ENCODE data around the gene AURKAIP1. TPM values are rescaled to one million over a fixed set of nuclear protein-coding genes. Genes with fewer than 3 reads are reported as not detected.
"Not testable (repeated sequence)": the region's sequence is repeated elsewhere in the genome, so short reads cannot be mapped to it uniquely, and the experiment has no call there.

AURKAIP1 gene
- total RNA-seq, 2 experiments from 2014 or later, result 121 to 122 TPM

DNA sequence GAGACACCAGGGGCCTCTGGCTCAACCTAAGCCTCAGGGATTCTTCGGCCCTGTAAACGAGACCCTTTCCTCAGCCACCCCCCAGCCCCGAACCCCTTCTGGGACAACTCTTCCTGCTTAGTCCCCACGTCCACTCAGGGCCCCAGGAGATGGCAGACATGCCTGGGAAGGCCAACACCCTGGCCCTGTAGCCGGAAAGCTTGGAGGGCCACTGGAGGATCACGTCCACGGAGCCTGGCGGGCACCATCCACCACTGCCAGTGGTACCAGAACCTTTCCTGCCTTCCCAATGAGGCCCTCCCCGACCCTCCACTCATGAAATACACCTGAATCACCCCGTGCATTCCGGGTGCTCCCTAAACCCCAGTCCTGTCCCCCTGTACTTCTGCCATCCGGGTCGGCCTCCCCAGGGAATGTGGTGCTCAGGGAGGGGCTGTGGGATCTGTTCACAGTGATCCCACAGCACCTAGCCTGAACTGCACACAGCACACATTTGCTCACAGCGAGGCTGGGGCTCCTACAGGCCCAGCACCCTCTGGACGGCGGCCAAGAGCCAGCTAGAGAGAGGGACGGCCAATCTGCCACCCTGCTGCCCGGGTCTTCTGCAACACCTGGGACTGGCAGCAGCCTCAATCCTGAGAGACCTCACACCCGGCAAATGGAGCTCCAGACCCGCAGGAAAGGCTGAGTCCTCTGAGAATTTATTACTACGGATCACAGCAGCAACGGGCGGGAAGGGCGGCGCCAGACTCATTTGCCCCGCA lies 1.8 kb downstream of the AURKAIP1 start:
- DNase-seq, result no peak
- Mint-ChIP-seq H3K36me3 (ENCODE audit: low read depth) (peaks cover 11% of the 10 kb centered on the region), H3K27me3 (no peaks in the 10 kb centered on the region), H3K9me3 (no peaks in the 10 kb centered on the region), H3K4me3 (peak overlapping the region; percentile 90), H3K27ac (peak overlapping the region; percentile 68), H3K4me1 (peaks cover 50% of the 10 kb centered on the region)
- ChIA-PET CTCF (interaction anchor here (1.0 to 2.8 kb wide), 8 partner anchors 13 to 314 kb away, joined by 3 to 28 read pairs (median 4); partner anchors contain the start of gene DVL1), POLR2A (interaction anchor here (1.2 to 3.7 kb wide), 6 partner anchors 20 to 68 kb away, joined by 5 to 51 read pairs (median 6); partner anchors contain the start of genes ACAP3 and CCNL2)

DNA sequence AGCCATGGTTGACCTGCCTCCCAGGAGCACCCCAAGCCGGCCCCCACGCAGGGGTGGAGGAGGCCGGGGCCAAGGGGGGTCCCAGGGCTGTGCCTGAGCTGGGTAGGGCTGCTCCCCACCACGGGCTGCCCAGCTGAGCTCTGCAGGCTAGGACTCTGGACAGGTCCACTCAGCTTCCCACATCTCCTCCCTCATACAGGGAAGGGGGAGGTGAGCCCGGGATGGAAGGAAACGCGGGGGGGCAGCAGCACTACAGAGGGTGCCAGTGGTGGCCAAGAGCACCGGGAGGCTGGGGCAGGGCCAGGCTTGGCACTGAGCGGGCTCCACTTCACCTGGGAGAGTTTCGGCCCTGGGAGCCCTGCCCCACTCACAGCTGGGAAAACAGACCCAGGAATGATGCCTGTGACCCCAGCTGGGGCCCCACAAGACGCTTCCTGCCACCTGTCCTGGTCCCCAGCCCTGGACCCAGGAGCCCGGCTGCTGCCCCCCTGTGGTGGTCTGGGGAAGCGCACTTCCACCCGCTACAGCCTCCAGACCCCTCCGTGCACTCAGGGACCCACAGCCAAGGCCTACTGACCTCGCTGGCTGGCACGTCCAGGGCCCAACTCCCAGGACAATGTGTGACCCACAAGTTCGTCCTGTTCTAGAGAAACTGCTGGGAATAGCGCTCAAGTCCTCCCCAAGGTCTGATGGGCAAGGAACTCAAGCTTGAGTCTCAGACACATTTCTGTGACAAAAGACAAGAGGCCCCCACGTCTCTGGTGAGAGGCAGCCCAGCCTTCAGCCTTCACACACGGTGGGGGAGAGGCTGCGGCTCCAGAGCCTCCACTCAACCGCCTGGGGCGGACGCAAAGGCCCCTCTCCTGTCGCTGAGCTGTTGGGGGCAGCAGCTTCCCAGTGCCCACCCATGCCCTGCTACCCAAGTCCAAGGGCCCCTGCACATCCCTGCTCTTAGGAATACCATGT lies 3.0 kb downstream of the AURKAIP1 start:
- Mint-ChIP-seq H3K4me1 (peaks cover 50% of the 10 kb centered on the region), H3K36me3 (ENCODE audit: low read depth) (peaks cover 11% of the 10 kb centered on the region), H3K27me3 (no peaks in the 10 kb centered on the region), H3K9me3 (no peaks in the 10 kb centered on the region), H3K27ac (peak overlapping the region; percentile 58), H3K4me3 (peak overlapping the region; percentile 52)
- peak; percentile 83 for DNase-seq
- CTCF ChIA-PET, result interaction anchor here (0.6 to 2.8 kb wide), 17 partner anchors 13 to 339 kb away, joined by 3 to 28 read pairs (median 4); partner anchors contain the start of genes CCNL2 and DVL1
- POLR2A ChIA-PET, result interaction anchor here (0.9 to 2.3 kb wide), 11 partner anchors 13 to 624 kb away, joined by 3 to 14 read pairs (median 5); partner anchors contain the start of genes CCNL2, MRPL20 and MXRA8

DNA sequence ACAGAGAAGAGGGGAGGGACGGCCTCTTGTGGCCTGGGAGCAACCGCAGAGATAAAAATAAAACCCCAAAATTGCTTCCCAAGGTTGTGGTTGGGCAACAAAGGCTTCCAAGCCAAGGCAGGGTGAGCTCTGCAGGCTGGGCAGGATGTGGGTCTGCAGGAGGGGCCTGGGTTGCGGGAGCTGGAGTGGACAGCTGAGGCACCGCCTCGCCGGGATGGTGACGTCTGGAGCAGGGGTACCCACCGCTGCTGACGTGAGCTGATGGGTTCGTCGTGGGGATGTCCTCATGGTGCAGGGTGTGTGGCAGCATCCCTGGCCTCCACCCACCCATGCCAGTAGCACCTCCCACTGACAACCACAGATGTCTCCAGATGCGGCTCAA lies 3.7 kb downstream of the AURKAIP1 start:
- CTCF ChIA-PET, result interaction anchor here (0.6 to 2.8 kb wide), 14 partner anchors 12 to 338 kb away, joined by 3 to 28 read pairs (median 4); partner anchors contain the start of genes CCNL2 and DVL1
- Mint-ChIP-seq H3K27ac (peak overlapping the region; percentile 58), H3K4me1 (peaks cover 48% of the 10 kb centered on the region), H3K4me3 (peak overlapping the region; percentile 27), H3K27me3 (no peaks in the 10 kb centered on the region), H3K9me3 (no peaks in the 10 kb centered on the region), H3K36me3 (ENCODE audit: low read depth) (peaks cover 11% of the 10 kb centered on the region)
- peak; percentile 83 for DNase-seq
- POLR2A ChIA-PET, result interaction anchor here (0.7 to 2.3 kb wide), 10 partner anchors 12 to 625 kb away, joined by 3 to 14 read pairs (median 5); partner anchors contain the start of genes CCNL2, MRPL20 and MXRA8

DNA sequence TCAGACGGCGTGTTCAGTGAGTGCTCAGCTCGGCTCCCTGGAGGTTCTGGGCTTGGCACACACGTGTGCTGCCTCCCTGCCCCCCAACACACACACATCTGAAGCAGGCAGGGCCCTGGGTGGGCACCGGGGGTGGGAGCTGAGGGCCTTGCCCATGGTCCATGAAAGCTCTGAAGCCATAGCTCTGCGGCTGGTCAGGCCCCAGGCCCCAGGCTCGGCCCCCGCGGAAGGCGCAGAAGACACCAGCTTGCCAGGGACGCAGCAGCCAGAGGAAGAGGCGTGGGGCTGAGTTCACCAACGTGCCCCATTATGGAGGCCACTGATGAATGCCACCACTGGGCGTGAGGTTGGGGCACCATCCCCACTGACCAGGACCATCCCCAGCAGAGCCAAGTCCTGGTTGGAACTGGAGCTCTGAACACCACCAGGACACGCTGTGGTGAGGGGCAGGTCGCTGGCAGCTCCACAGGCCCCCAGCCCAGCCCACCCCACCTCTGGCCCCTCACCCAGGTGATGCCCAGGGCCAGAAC lies 4.2 kb downstream of the AURKAIP1 start:
- no peak overlapping the region for H3K27ac Mint-ChIP-seq
- no peak for DNase-seq
- H3K36me3 Mint-ChIP-seq (ENCODE audit: low read depth), result peaks cover 11% of the 10 kb centered on the region
- no peak overlapping the region for H3K4me3 Mint-ChIP-seq
- H3K27me3 Mint-ChIP-seq, result no peaks in the 10 kb centered on the region
- no peaks in the 10 kb centered on the region for H3K9me3 Mint-ChIP-seq
- ChIA-PET POLR2A (interaction anchor here (0.7 to 2.3 kb wide), 5 partner anchors 12 to 55 kb away, joined by 3 to 14 read pairs (median 9); partner anchors contain the start of genes CCNL2 and MXRA8), CTCF (interaction anchor here (1.3 to 2.8 kb wide), 6 partner anchors 18 to 338 kb away, joined by 3 to 28 read pairs (median 11); partner anchors contain the start of genes CCNL2 and DVL1)
- H3K4me1 Mint-ChIP-seq, result peaks cover 44% of the 10 kb centered on the region

DNA sequence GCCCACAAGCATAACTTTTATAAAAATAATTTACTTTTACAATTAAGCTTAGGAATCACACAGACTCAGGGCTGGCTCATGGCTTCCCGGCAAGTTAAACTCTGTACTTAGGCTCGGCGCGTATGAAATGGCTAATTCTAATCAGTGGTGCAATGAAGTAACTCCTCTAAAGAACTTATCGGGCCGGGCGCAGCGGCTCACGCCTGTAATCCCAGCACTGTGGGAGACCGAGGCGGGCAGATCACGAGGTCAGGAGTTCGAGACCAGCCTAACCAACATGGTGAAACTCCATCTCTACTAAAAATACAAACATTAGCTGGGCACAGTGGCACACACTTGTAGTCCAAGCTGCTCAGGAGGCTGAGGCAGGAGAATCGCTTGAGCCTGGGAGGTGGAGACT lies 4.9 kb downstream of the AURKAIP1 start:
- not testable (repeated sequence) for DNase-seq; H3K27me3 Mint-ChIP-seq; H3K36me3 Mint-ChIP-seq (ENCODE audit: low read depth); H3K9me3 Mint-ChIP-seq; H3K27ac Mint-ChIP-seq; H3K4me3 Mint-ChIP-seq
- ChIA-PET POLR2A (interaction anchor here (2.0 kb wide), 1 partner anchor 11 kb away, joined by 9 read pairs; the partner anchor contains the start of gene MXRA8), CTCF (interaction anchor here (1.8 to 2.8 kb wide), 3 partner anchors 17 to 65 kb away, joined by 9 to 28 read pairs (median 13); partner anchors contain the start of gene DVL1)
- peaks cover 41% of the 10 kb centered on the region for H3K4me1 Mint-ChIP-seq

DNA sequence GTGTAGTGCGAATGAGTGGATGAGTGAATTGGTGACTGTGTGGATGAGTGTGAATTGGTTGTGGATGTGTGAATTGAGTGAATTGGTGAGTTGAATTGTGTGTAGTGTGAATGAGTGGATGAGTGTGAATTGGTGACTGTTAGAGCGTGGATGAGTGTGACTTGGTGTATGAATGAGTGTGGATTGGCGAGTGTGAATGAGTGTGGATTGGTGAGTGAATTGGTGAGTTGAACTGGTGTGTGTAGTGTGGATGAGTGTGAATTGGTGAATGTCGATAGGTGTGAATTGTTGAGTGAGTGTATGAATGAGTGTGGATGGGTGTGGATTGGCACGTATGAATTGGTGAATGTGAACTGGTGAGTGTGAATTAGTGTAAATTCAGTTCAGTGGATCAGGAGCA lies 7.7 kb downstream of the AURKAIP1 start:
- H3K4me1 Mint-ChIP-seq, result peaks cover 20% of the 10 kb centered on the region
- H3K36me3 Mint-ChIP-seq (ENCODE audit: low read depth), result no peaks in the 10 kb centered on the region
- H3K27me3 Mint-ChIP-seq, result no peaks in the 10 kb centered on the region
- H3K9me3 Mint-ChIP-seq, result no peaks in the 10 kb centered on the region
- H3K27ac Mint-ChIP-seq, result no peak overlapping the region
- DNase-seq, result no peak
- POLR2A ChIA-PET, result no interaction called here
- CTCF ChIA-PET, result no interaction called here
- H3K4me3 Mint-ChIP-seq, result no peak overlapping the region

DNA sequence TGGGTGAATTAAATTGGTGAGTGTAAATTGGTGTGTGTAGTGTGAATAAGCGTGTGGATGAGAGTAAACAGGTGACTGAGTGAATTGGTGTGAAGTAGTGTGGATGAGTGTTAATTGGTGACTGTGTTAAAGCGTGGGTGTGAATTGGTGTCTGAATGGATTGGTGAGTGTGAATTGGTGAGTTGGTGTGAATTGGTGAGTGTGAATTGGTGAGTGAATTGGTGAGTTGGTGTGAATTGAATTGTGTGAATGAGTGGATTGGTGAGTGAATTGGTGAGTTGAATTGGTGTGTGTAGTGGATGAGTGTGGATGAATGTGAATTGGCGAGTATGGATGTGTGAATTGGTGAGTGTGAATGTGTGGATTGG lies 8.3 kb downstream of the AURKAIP1 start:
- H3K9me3 Mint-ChIP-seq, result no peaks in the 10 kb centered on the region
- H3K27me3 Mint-ChIP-seq, result peaks cover 4% of the 10 kb centered on the region
- H3K36me3 Mint-ChIP-seq (ENCODE audit: low read depth), result no peaks in the 10 kb centered on the region
- peaks cover 15% of the 10 kb centered on the region for H3K4me1 Mint-ChIP-seq
- no peak overlapping the region for H3K27ac Mint-ChIP-seq
- no peak overlapping the region for H3K4me3 Mint-ChIP-seq
- CTCF ChIA-PET, result no interaction called here
- POLR2A ChIA-PET, result no interaction called here
- no peak for DNase-seq

DNA sequence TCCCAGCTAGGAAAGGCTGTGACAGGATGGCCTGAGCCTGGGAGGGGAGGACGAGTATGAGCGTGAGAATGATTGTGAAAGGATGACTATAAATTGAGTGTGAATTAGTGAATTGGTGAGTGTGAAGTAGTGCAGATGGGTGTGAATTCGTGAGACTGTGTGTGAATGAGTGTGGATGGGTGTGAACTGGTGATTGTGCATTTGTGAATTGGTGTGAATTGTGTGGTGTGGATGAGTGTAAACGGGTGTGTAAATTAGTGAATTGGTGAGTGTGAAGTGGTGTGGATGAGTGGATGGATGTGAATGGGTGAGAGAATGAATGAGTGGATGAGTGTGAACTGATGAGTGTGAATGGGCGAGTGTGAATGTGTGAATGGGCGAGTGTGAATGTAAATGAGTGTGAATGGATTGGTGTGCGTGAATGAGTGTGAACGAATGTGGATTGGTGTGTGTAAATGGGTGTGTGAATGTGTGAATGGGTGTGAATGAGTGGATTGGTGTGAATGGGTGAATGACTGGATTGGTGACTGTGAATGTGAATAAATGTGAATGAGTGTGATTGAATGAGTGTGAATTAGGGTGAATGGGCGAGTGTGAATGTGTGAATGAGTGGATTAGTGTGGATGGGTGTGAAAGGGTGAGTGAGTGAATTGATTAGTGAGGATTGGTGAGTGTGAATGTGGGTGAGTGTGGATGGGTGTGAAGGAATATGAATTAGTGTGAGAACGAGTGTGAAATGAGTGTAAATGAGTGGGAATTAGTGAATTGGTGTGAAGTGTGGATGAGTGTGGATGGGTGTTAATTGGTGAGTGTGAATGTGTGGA lies 8.9 kb downstream of the AURKAIP1 start:
- POLR2A ChIA-PET, result no interaction called here
- H3K36me3 Mint-ChIP-seq (ENCODE audit: low read depth), result no peaks in the 10 kb centered on the region
- H3K4me1 Mint-ChIP-seq, result peaks cover 10% of the 10 kb centered on the region

DNA sequence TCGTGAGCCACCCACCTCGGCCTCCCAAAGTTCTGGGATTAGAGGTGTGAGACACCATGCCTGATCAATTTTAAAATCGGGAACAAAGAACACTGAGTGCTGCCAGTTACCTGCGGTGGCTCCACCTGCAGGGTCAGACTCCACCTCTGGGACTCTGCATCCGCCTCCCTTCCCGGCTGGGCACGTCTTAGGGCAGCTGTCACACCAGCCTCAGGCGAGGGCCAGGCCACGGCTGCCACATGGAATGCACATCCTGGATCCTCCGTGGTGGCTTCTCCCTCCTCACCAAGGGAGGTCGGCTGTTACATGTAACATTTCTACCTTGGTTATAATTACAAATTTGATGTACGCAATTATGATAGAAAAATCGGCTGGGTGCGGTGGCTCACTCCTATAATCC lies 10.7 kb downstream of the AURKAIP1 start:
- ChIA-PET CTCF (no interaction called here), POLR2A (no interaction called here)

More for the DNA sequence above, 8.9 kb downstream of the AURKAIP1 start:
- CTCF ChIA-PET, result no interaction called here
- H3K27ac Mint-ChIP-seq, result no peak overlapping the region
- H3K9me3 Mint-ChIP-seq, result no peaks in the 10 kb centered on the region
- no peak for DNase-seq
- H3K27me3 Mint-ChIP-seq, result peaks cover 4% of the 10 kb centered on the region
- no peak overlapping the region for H3K4me3 Mint-ChIP-seq

DNA sequence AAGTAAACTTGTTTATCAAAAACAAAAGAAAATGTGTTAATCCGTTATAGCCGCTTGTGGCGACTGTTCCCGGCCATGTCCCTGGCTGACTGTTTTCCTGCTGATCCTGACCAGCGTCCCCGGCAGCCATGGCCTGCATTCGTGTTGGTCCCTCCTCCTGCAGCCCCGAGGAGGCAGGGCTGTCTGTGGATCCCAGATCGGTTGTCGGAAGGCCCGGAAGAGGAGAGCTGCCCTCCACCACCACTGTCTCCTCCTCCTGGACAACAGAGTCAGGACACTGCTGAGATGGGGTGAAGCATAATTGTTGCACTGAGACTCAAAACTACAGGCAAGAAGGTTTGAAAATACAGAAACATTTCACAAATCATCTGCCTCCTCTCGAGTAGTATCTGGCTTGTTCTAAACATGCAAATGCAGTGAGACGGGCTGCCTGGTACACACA lies 13.0 kb downstream of the AURKAIP1 start:
- H3K9me3 Mint-ChIP-seq, result peaks cover 2% of the 10 kb centered on the region
- POLR2A ChIA-PET, result no interaction called here
- H3K27ac Mint-ChIP-seq, result no peak overlapping the region
- CTCF ChIA-PET, result no interaction called here
- H3K36me3 Mint-ChIP-seq (ENCODE audit: low read depth), result no peaks in the 10 kb centered on the region
- no peak for DNase-seq
- H3K27me3 Mint-ChIP-seq, result peaks cover 17% of the 10 kb centered on the region
- H3K4me3 Mint-ChIP-seq, result no peak overlapping the region
- H3K4me1 Mint-ChIP-seq, result peaks cover 13% of the 10 kb centered on the region

More for the DNA sequence above, 10.7 kb downstream of the AURKAIP1 start:
- peaks cover 11% of the 10 kb centered on the region for H3K27me3 Mint-ChIP-seq
- H3K36me3 Mint-ChIP-seq (ENCODE audit: low read depth), result no peaks in the 10 kb centered on the region
- DNase-seq, result no peak
- no peak overlapping the region for H3K4me3 Mint-ChIP-seq
- peaks cover 6% of the 10 kb centered on the region for H3K4me1 Mint-ChIP-seq
- no peak overlapping the region for H3K27ac Mint-ChIP-seq
- peaks cover 2% of the 10 kb centered on the region for H3K9me3 Mint-ChIP-seq

DNA sequence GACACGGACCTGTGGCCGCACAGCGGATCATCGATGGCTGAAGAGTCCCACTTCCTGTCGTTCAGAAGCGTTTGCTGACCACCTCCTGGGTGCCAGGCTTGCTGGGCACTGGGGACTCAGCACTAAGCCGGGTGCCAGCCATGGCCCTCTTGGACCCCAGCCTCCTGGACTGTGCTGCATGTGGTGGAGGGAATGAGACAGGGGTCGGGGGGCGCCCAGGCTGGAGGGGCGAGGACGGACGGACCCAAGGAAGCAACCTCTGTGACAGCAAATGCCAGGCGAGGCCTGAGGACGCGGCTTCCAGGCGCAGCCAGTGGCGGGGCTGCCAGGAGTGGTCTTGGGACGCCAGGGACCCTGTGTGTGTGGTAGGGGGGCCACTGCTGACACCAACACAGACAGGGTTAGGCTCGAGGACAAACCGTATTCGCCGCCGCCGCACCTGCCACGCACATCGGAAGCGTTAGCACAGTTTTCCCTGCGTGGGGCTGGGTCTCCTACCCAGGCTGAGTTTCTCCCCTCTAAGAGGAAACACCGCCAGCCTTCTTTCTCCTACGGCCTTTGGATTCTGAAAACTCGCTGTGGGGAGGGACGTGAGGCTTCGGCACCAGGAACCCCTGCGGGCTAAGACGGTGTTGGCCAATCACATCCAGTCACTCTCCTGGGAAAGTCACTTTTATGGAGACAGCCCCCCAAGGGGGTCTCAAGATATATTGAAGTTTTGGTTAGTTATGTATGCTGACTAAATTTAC lies 13.6 kb downstream of the AURKAIP1 start:
- Mint-ChIP-seq H3K27ac (no peak overlapping the region), H3K4me1 (peaks cover 13% of the 10 kb centered on the region), H3K36me3 (ENCODE audit: low read depth) (no peaks in the 10 kb centered on the region), H3K27me3 (peaks cover 18% of the 10 kb centered on the region), H3K4me3 (no peak overlapping the region), H3K9me3 (peaks cover 2% of the 10 kb centered on the region)
- DNase-seq, result no peak
- ChIA-PET CTCF (no interaction called here), POLR2A (no interaction called here)
